Fibroblast of pulmonary artery (primary cell): ENCODE results near the gene CATSPERD.

Source experiments
- DNase-seq: peaks from one replicate; pipeline ENCODE4 v3.0.0-alpha.2; 2010; ENCODE audit warnings: low read depth
- H3K4me3 ChIP-seq: replicated peaks from 2 replicates; pipeline ENCODE4 v1.5.1; 2011; ENCODE audit warnings: low read depth, mild to moderate bottlenecking, control low read depth, low read length, moderate library complexity
- CTCF ChIP-seq: IDR thresholded peaks from 2 replicates; pipeline ENCODE4 v1.5.1; 2011; ENCODE audit warnings: mild to moderate bottlenecking, control low read depth, low read length, inconsistent platforms; ENCODE audit errors: missing control alignments

The CATSPERD gene

GRCh38 chr19:5792224-5792623 is 71.8 kb downstream of the CATSPERD start:
- no peak for DNase-seq
- no peak overlapping the region for H3K4me3 ChIP-seq
- no peak for TF ChIP-seq CTCF

- TF ChIP-seq CTCF, result no peak
- DNase-seq, result no peak
- H3K4me3 ChIP-seq, result no peak overlapping the region
These were observed 72.8 kb downstream of the CATSPERD start for GRCh38 chr19:5793188-5793587.

GRCh38 chr19:5795382-5795919 is 75.0 kb downstream of the CATSPERD start:
- DNase-seq, result no peak
- TF ChIP-seq CTCF, result no peak
- H3K4me3 ChIP-seq, result no peak overlapping the region

GRCh38 chr19:5798244-5798643 is 77.8 kb downstream of the CATSPERD start:
- no peak for TF ChIP-seq CTCF
- no peak overlapping the region for H3K4me3 ChIP-seq
- DNase-seq, result no peak

GRCh38 chr19:5799247-5800241 is 79.1 kb downstream of the CATSPERD start:
- TF ChIP-seq CTCF, result no peak
- H3K4me3 ChIP-seq, result no peak overlapping the region
- DNase-seq, result no peak

- TF ChIP-seq CTCF, result no peak
- DNase-seq, result no peak
- H3K4me3 ChIP-seq, result no peak overlapping the region
These were observed 80.2 kb downstream of the CATSPERD start for GRCh38 chr19:5800361-5801270.
